IMR-90 (cell line): Measurements from ENCODE around the gene CXCL3. TPM values are rescaled to one million over a fixed set of nuclear protein-coding genes. Genes with fewer than 3 reads are reported as not detected.

Experiments used
- ATAC-seq: fragments of 200-7000 bp; cut with Tn5 transposase; 2 replicates; pipeline ENCODE4 v1.9.1; 2020; ENCODE audit warnings: low read depth, mild to moderate bottlenecking, moderate library complexity
- BruUV-seq: library from RNA; stranded (reverse); fragments of 400-500 nt; replicated peaks from 2 replicates; lab custom pipeline; 2021; lab: Mats Ljungman, UMichigan
- CTCF ChIA-PET: fragments of 300-600 bp; formaldehyde crosslinking; extraction: SDS; loops from one replicate; lab custom pipeline; 2021; ENCODE audit warnings: antibody characterized with exemption; lab: Yijun Ruan, JAX
- POLR2A ChIA-PET: fragments of 300-600 bp; sonication (Branson Sonifier 250); formaldehyde crosslinking; loops from one replicate; lab custom pipeline; 2022; ENCODE audit warnings: antibody characterized with exemption; ENCODE audit not compliant: unreplicated experiment; lab: Charles Lee
- DNase-seq: peaks from one replicate; pipeline ENCODE4 v3.0.0; 2013
- H2AFZ ChIP-seq: replicated peaks from 2 replicates; pipeline ENCODE3; 2013; ENCODE audit warnings: low read length, mild to moderate bottlenecking; ENCODE audit not compliant: poor library complexity
- H2AK5ac ChIP-seq: 2 replicates; pipeline ENCODE4 v1.6.1; 2013; ENCODE audit warnings: low read depth, low read length, inconsistent platforms
- H2AK9ac ChIP-seq: replicated peaks from 2 replicates; pipeline ENCODE3; 2013; ENCODE audit warnings: mild to moderate bottlenecking, low read depth, low read length, moderate library complexity; ENCODE audit not compliant: poor library complexity
- H2BK120ac ChIP-seq: 2 replicates; pipeline ENCODE4 v1.6.1; 2013; ENCODE audit warnings: low read depth, low read length, inconsistent platforms
- H2BK15ac ChIP-seq: 3 replicates; pipeline ENCODE4 v1.6.1; 2013; ENCODE audit warnings: low read depth, low read length, inconsistent platforms
- H2BK20ac ChIP-seq: 2 replicates; pipeline ENCODE4 v1.6.1; 2013; ENCODE audit warnings: low read depth, mild to moderate bottlenecking, inconsistent platforms, low read length, moderate library complexity
- H2BK5ac ChIP-seq: 2 replicates; pipeline ENCODE4 v1.6.1; 2013; ENCODE audit warnings: mild to moderate bottlenecking, low read depth, low read length, inconsistent platforms; ENCODE audit not compliant: poor library complexity, severe bottlenecking
- H3K14ac ChIP-seq: replicated peaks from 2 replicates; pipeline ENCODE4 v1.6.1; 2013; ENCODE audit warnings: low read depth, low read length, inconsistent platforms
- H3K18ac ChIP-seq: 2 replicates; pipeline ENCODE4 v1.6.1; 2013; ENCODE audit warnings: low read depth, low read length, control low read depth
- H3K23ac ChIP-seq: 2 replicates; pipeline ENCODE4 v1.6.1; 2013; ENCODE audit warnings: low read depth, low read length, inconsistent platforms
- H3K27ac ChIP-seq: 2 replicates; pipeline ENCODE4 v1.5.1; 2013; ENCODE audit warnings: mild to moderate bottlenecking, control low read depth, low read length; ENCODE audit not compliant: insufficient read depth
- H3K27me3 ChIP-seq: 2 replicates; pipeline ENCODE4 v1.6.1; 2013; ENCODE audit warnings: low read length; ENCODE audit not compliant: control insufficient read depth, insufficient read depth
- H3K36me3 ChIP-seq: 2 replicates; pipeline ENCODE4 v1.6.1; 2013; ENCODE audit warnings: low read length, mixed read lengths; ENCODE audit not compliant: control insufficient read depth, insufficient read depth
- H3K4ac ChIP-seq: 2 replicates; pipeline ENCODE4 v1.6.1; 2013; ENCODE audit warnings: low read depth, low read length, inconsistent platforms
- H3K4me1 ChIP-seq: 2 replicates; pipeline ENCODE4 v1.6.1; 2013; ENCODE audit warnings: low read length, mixed read lengths; ENCODE audit not compliant: control insufficient read depth, insufficient read depth
- H3K4me2 ChIP-seq: 2 replicates; pipeline ENCODE4 v1.6.1; 2013; ENCODE audit warnings: low read depth, mild to moderate bottlenecking, control low read depth, low read length, moderate library complexity
- H3K4me3 ChIP-seq: 2 replicates; pipeline ENCODE4 v1.5.1; 2013; ENCODE audit warnings: low read depth, mild to moderate bottlenecking, control low read depth, low read length, moderate library complexity; ENCODE audit not compliant: insufficient read depth
- H3K56ac ChIP-seq: 2 replicates; pipeline ENCODE4 v1.6.1; 2013; ENCODE audit warnings: low read length, inconsistent platforms; ENCODE audit not compliant: insufficient read depth; ENCODE audit errors: extremely low read depth
- H3K79me1 ChIP-seq, 2 experiments: 2 replicates each; pipeline ENCODE4 v1.6.1; 2013; ENCODE audit warnings: low read length in 2 of 2, inconsistent platforms in 1 of 2, low read depth in 1 of 2
- H3K9ac ChIP-seq: 2 replicates; pipeline ENCODE4 v1.6.1; 2013; ENCODE audit warnings: low read depth, low read length, control low read depth
- H3K9me1 ChIP-seq: 2 replicates; pipeline ENCODE4 v1.6.1; 2013; ENCODE audit warnings: low read length, inconsistent platforms; ENCODE audit not compliant: insufficient read depth
- H3K9me3 ChIP-seq: 2 replicates; pipeline ENCODE4 v1.6.1; 2013; ENCODE audit warnings: low read length; ENCODE audit not compliant: control insufficient read depth, insufficient read depth
- H4K20me1 ChIP-seq: 2 replicates; pipeline ENCODE4 v1.6.1; 2013; ENCODE audit warnings: low read length, inconsistent platforms; ENCODE audit not compliant: insufficient read depth
- H4K5ac ChIP-seq: 2 replicates; pipeline ENCODE4 v1.6.1; 2013; ENCODE audit warnings: mild to moderate bottlenecking, low read depth, low read length, control low read depth
- H4K8ac ChIP-seq, 2 experiments: 2 replicates each; pipeline ENCODE4 v1.6.1; 2013; ENCODE audit warnings: low read depth in 2 of 2, low read length in 2 of 2, control low read depth in 1 of 2, inconsistent platforms in 1 of 2
- H4K91ac ChIP-seq: 2 replicates; pipeline ENCODE4 v1.6.1; 2013; ENCODE audit warnings: low read depth, low read length, inconsistent platforms; ENCODE audit not compliant: insufficient read depth
- BHLHE40 ChIP-seq: fragments of 150-350 bp; IDR thresholded peaks from 2 replicates; pipeline ENCODE4 v1.6.1; 2016; ENCODE audit warnings: mild to moderate bottlenecking, low read depth, low read length
- CEBPB ChIP-seq: IDR thresholded peaks from 2 replicates; pipeline ENCODE4 v1.6.1; 2012; ENCODE audit warnings: low read depth, low read length, improper control_type of control experiment
- CHD1 ChIP-seq: IDR thresholded peaks from 2 replicates; pipeline ENCODE4 v1.6.1; 2012; ENCODE audit warnings: low read depth, low read length, improper control_type of control experiment
- CTCF ChIP-seq: conservative IDR thresholded peaks from 2 replicates; pipeline ENCODE4 v1.5.1; 2012; ENCODE audit warnings: mild to moderate bottlenecking, low read depth, low read length, improper control_type of control experiment
- ELK1 ChIP-seq: fragments of 150-350 bp; IDR thresholded peaks from 2 replicates; pipeline ENCODE4 v1.6.1; 2016; ENCODE audit warnings: low read depth, mild to moderate bottlenecking, low read length, moderate library complexity, borderline replicate concordance
- MAFK ChIP-seq: IDR thresholded peaks from 2 replicates; pipeline ENCODE4 v1.6.1; 2012; ENCODE audit warnings: low read depth, low read length, improper control_type of control experiment
- MAZ ChIP-seq: IDR thresholded peaks from 2 replicates; pipeline ENCODE4 v1.6.1; 2012; ENCODE audit warnings: low read depth, mild to moderate bottlenecking, low read length, improper control_type of control experiment, moderate library complexity, borderline replicate concordance
- MXI1 ChIP-seq: IDR thresholded peaks from 2 replicates; pipeline ENCODE4 v1.6.1; 2012; ENCODE audit warnings: low read depth, mild to moderate bottlenecking, low read length, moderate library complexity, borderline replicate concordance
- NFE2L2 ChIP-seq: fragments of 150-350 bp; IDR thresholded peaks from 2 replicates; pipeline ENCODE4 v1.6.1; 2016; ENCODE audit warnings: low read depth, mild to moderate bottlenecking, low read length
- POLR2A ChIP-seq: IDR thresholded peaks from 2 replicates; pipeline ENCODE4 v1.6.1; 2012; ENCODE audit warnings: mild to moderate bottlenecking, low read depth, low read length
- RAD21 ChIP-seq: IDR thresholded peaks from 2 replicates; pipeline ENCODE4 v1.6.1; 2012; ENCODE audit warnings: low read length, improper control_type of control experiment
- RFX5 ChIP-seq: IDR thresholded peaks from 2 replicates; pipeline ENCODE4 v1.8.0; 2012; ENCODE audit warnings: low read depth, mild to moderate bottlenecking, low read length, moderate library complexity
- SMC3 ChIP-seq: fragments of 150-350 bp; IDR thresholded peaks from 2 replicates; pipeline ENCODE4 v1.6.1; 2016; ENCODE audit warnings: low read depth, mild to moderate bottlenecking, antibody characterized with exemption, low read length, moderate library complexity
- USF2 ChIP-seq: fragments of 150-350 bp; IDR thresholded peaks from 2 replicates; pipeline ENCODE4 v1.6.1; 2017; ENCODE audit warnings: mild to moderate bottlenecking, antibody characterized with exemption, low read length, low read depth
- WGBS, 2 experiments: methylation state at CpG; one replicate each; pipeline versions ENCODE4 v1.1.5 to v1.1.7; 2013; ENCODE audit warnings: missing lambda C conversion rate in 2 of 2; ENCODE audit not compliant: insufficient read length in 1 of 2; ENCODE audit errors: extremely low coverage in 2 of 2; 5-methylcytosine and 5-hydroxymethylcytosine counted together
- dilution Hi-C: fragments of 300-500 bp; cut with HindIII; formaldehyde crosslinking; loops from one replicate; pipeline ENCODE4 v1.14.3; 2018; ENCODE audit warnings: low sequenced_read_pairs; ENCODE audit not compliant: unreplicated experiment
- in situ Hi-C: fragments of 300-500 bp; cut with MboI; formaldehyde crosslinking; loops from 3 replicates; pipeline ENCODE4 v1.14.3; 2019; ENCODE audit warnings: low sequenced_read_pairs, inconsistent platforms, mixed read lengths
- intact Hi-C: fragments of 100-400 bp; cut with micrococcal nuclease; formaldehyde crosslinking; loops from 2 replicates; pipeline ENCODE4 v1.10.0; 2022
- polyA plus RNA-seq, 3 experiments: library from polyadenylated mRNA; depleted of rRNA; stranded (reverse); fragments of >200 nt; gene quantifications; 2 replicates each; pipeline ENCODE4 v1.2.3, GENCODE V29; 2012; ENCODE audit warnings: low replicate concordance in 1 of 3
- total RNA-seq: library from RNA; depleted of rRNA; stranded (reverse); fragments of >200 nt; gene quantifications from 2 replicates; pipeline ENCODE4 v1.2.3, GENCODE V29; 2012

Gene CXCL3
- total and polyA plus RNA-seq, 2 of the 4 experiments (the other 2 are of a cell fraction), result 0.18 to 0.74 TPM

- dilution Hi-C loops, result no loop called here
- no peak overlapping the region for H3K9ac ChIP-seq
- DNase-seq (no peak), ATAC-seq (no peak)
- no peak overlapping the region for H3K4me3 ChIP-seq
- no peak overlapping the region for H4K91ac ChIP-seq
- no peaks in the 10 kb centered on the region for H3K36me3 ChIP-seq
- H4K5ac ChIP-seq, result no peak overlapping the region
- no peaks in the 10 kb centered on the region; the same call in 1 of the 2 replicates for H3K9me3 ChIP-seq
- H3K4me2 ChIP-seq, result no peak overlapping the region
- ChIA-PET CTCF (no interaction called here), POLR2A (no interaction called here)
- in situ Hi-C loops, result no loop called here
- no peak overlapping the region for H2AFZ ChIP-seq
- no peak for TF ChIP-seq BHLHE40
- TF ChIP-seq CTCF, result no peak
- no peak for TF ChIP-seq POLR2A
- TF ChIP-seq MXI1, result no peak
- no peak for TF ChIP-seq RFX5
- TF ChIP-seq MAFK, result no peak
- TF ChIP-seq CHD1, result no peak
- no peak for TF ChIP-seq SMC3
- no peak for TF ChIP-seq MAZ
- TF ChIP-seq USF2, result no peak
- TF ChIP-seq CEBPB, result no peak
- TF ChIP-seq RAD21, result no peak
- no peak for TF ChIP-seq NFE2L2
- no peak for TF ChIP-seq ELK1
- H3K4me1 ChIP-seq, result peaks cover 2% of the 10 kb centered on the region; the same call in 1 of the 2 replicates
- intact Hi-C loops, result no loop called here
- WGBS, 2 experiments, result no CpG with 5 or more reads among the region's 1 CpG
- H2AK9ac ChIP-seq, result no peak overlapping the region
- H3K79me1 ChIP-seq, result no peaks in the 10 kb centered on the region
- H2BK5ac ChIP-seq, result no peak overlapping the region
- no peak overlapping the region for H3K27ac ChIP-seq
- H3K14ac ChIP-seq, result no peak overlapping the region
- H4K8ac ChIP-seq, result no peak overlapping the region
- H3K9me1 ChIP-seq, result no peaks in the 10 kb centered on the region
- no peak overlapping the region for H3K4ac ChIP-seq
- no peak overlapping the region for H2BK120ac ChIP-seq
- BruUV-seq, result no TSS peak
- no peak overlapping the region for H2BK20ac ChIP-seq
- no peaks in the 10 kb centered on the region; the same call in 1 of the 2 replicates for H3K27me3 ChIP-seq
- H2AK5ac ChIP-seq, result no peak overlapping the region
- H3K23ac ChIP-seq, result no peak overlapping the region
- H2BK15ac ChIP-seq, result no peak overlapping the region
- no peaks in the 10 kb centered on the region for H4K20me1 ChIP-seq
- H3K18ac ChIP-seq, result no peak overlapping the region
- H3K56ac ChIP-seq, result no peak overlapping the region
Measured at GRCh38 chr4:74072739-74073138, 34.2 kb upstream of the CXCL3 start.
